HG03565 (cell line): Measurements from ENCODE around the gene NAT10.
A peak's percentile ranks its signal among the peaks of the same experiment; 100 is the strongest.
"Not testable (repeated sequence)": the region's sequence is repeated elsewhere in the genome, so short reads cannot be mapped to it uniquely, and the experiment has no call there.

Experiments used
- ATAC-seq: cut with Tn5 transposase; IDR thresholded peaks from one replicate; pipeline ENCODE4 v1.9.1; 2021; ENCODE audit warnings: mild to moderate bottlenecking, moderate library complexity; ENCODE audit not compliant: unreplicated experiment

NAT10 gene

GRCh38 chr11:34105079-34105956 lies at the start of gene NAT10:
Gene NAT10, plus strand, starts transcription at chr11:34105629. Its CDS starts 2,597 bp downstream, at chr11:34108226.
- ATAC-seq, result peak; percentile 89

GRCh38 chr11:34056672-34057071 lies 48.8 kb upstream of the NAT10 start:
- ATAC-seq, result no peak

GRCh38 chr11:34063061-34063795 lies 42.2 kb upstream of the NAT10 start:
- ATAC-seq, result no peak

GRCh38 chr11:34064291-34064690 lies 41.1 kb upstream of the NAT10 start:
- ATAC-seq, result no peak

- ATAC-seq, result no peak
Observed at GRCh38 chr11:34065505-34066203, 39.8 kb upstream of the NAT10 start.

GRCh38 chr11:34066766-34067165 lies 38.7 kb upstream of the NAT10 start:
- not testable (repeated sequence) for ATAC-seq

GRCh38 chr11:34067383-34068065 lies 37.9 kb upstream of the NAT10 start:
- ATAC-seq, result no peak

- no peak for ATAC-seq
Observed at GRCh38 chr11:34068111-34068510, 37.3 kb upstream of the NAT10 start.

- not testable (repeated sequence) for ATAC-seq
Observed at GRCh38 chr11:34071306-34071705, 34.1 kb upstream of the NAT10 start.

- no peak for ATAC-seq
Observed at GRCh38 chr11:34072041-34072440, 33.4 kb upstream of the NAT10 start.

GRCh38 chr11:34072832-34073231 lies 32.6 kb upstream of the NAT10 start:
- no peak for ATAC-seq

GRCh38 chr11:34074391-34074790 lies 31.0 kb upstream of the NAT10 start:
- no peak for ATAC-seq

GRCh38 chr11:34075178-34075820 lies 30.1 kb upstream of the NAT10 start:
- ATAC-seq, result no peak

- no peak for ATAC-seq
Observed at GRCh38 chr11:34080609-34081008, 24.8 kb upstream of the NAT10 start.

GRCh38 chr11:34084637-34085036 lies 20.8 kb upstream of the NAT10 start:
- ATAC-seq, result no peak

- ATAC-seq, result peak; percentile 34
Observed at GRCh38 chr11:34086554-34087283, 18.7 kb upstream of the NAT10 start.

GRCh38 chr11:34091825-34092224 lies 13.6 kb upstream of the NAT10 start:
- ATAC-seq, result no peak

GRCh38 chr11:34094900-34095299 lies 10.5 kb upstream of the NAT10 start:
- ATAC-seq, result not testable (repeated sequence)

- ATAC-seq, result no peak
Observed at GRCh38 chr11:34098813-34099212, 6.6 kb upstream of the NAT10 start.

GRCh38 chr11:34104680-34105078 lies 750 bp upstream of the NAT10 start:
- no peak for ATAC-seq
